ENCODE measurements around the gene SFTA2. TPM values are rescaled to one million over a fixed set of nuclear protein-coding genes. Genes with fewer than 3 reads are reported as not detected.
"Not testable (repeated sequence)": the region's sequence is repeated elsewhere in the genome, so short reads cannot be mapped to it uniquely, and the experiment has no call there.

SFTA2 gene
- total RNA-seq, 1 donor from 2014 or later = not detected

GRCh38 chr6:30914076-30914853, 17.7 kb downstream of the SFTA2 start, which contains the start of gene VARS2:
Gene VARS2, plus strand, starts transcription at chr6:30914238. Its CDS starts 599 bp downstream, at chr6:30914837.
- peak; percentile 93 for DNase-seq (ENCODE audit: low read depth)

- no peak for DNase-seq (ENCODE audit: low read depth)
These were observed 18.3 kb downstream of the SFTA2 start for GRCh38 chr6:30913721-30914075.

- DNase-seq (ENCODE audit: low read depth) = peak; percentile 33
These were observed 19.0 kb downstream of the SFTA2 start for GRCh38 chr6:30912746-30913520.

GRCh38 chr6:30910473-30910872, 21.5 kb downstream of the SFTA2 start:
- DNase-seq (ENCODE audit: low read depth) = not testable (repeated sequence)

- DNase-seq (ENCODE audit: low read depth) = no peak
These were observed 23.3 kb downstream of the SFTA2 start for GRCh38 chr6:30908700-30909099.

- peak; percentile 100 for DNase-seq (ENCODE audit: low read depth)
These were observed 24.0 kb downstream of the SFTA2 start, which contains the start of gene GTF2H4 for GRCh38 chr6:30907758-30908591. Gene GTF2H4, plus strand, starts transcription at chr6:30908207.

GRCh38 chr6:30907290-30907757, 24.6 kb downstream of the SFTA2 start:
- not testable (repeated sequence) for DNase-seq (ENCODE audit: low read depth)

GRCh38 chr6:30903236-30903635, 28.7 kb downstream of the SFTA2 start:
- DNase-seq (ENCODE audit: low read depth) = no peak

GRCh38 chr6:30902709-30903108, 29.3 kb downstream of the SFTA2 start:
- DNase-seq (ENCODE audit: low read depth) = no peak

- not testable (repeated sequence) for DNase-seq (ENCODE audit: low read depth)
These were observed 29.8 kb downstream of the SFTA2 start for GRCh38 chr6:30902196-30902595.

- DNase-seq (ENCODE audit: low read depth) = no peak
These were observed 30.5 kb downstream of the SFTA2 start for GRCh38 chr6:30901436-30901835.

GRCh38 chr6:30900863-30901417, 31.0 kb downstream of the SFTA2 start:
- no peak for DNase-seq (ENCODE audit: low read depth)

GRCh38 chr6:30898750-30899360, 33.1 kb downstream of the SFTA2 start:
- DNase-seq (ENCODE audit: low read depth) = no peak

GRCh38 chr6:30897882-30898281, 34.1 kb downstream of the SFTA2 start:
- no peak for DNase-seq (ENCODE audit: low read depth)

- no peak for DNase-seq (ENCODE audit: low read depth)
These were observed 35.4 kb downstream of the SFTA2 start for GRCh38 chr6:30896541-30896940.

- no peak for DNase-seq (ENCODE audit: low read depth)
These were observed 36.6 kb downstream of the SFTA2 start for GRCh38 chr6:30895343-30895742.

- no peak for DNase-seq (ENCODE audit: low read depth)
These were observed 37.0 kb downstream of the SFTA2 start for GRCh38 chr6:30894935-30895334.

- DNase-seq (ENCODE audit: low read depth) = no peak
These were observed 37.6 kb downstream of the SFTA2 start for GRCh38 chr6:30894381-30894780.

GRCh38 chr6:30893666-30894065, 38.3 kb downstream of the SFTA2 start:
- DNase-seq (ENCODE audit: low read depth) = no peak

- DNase-seq (ENCODE audit: low read depth) = no peak
These were observed 38.9 kb downstream of the SFTA2 start for GRCh38 chr6:30893001-30893591.
